ENCODE measurements around the gene GPRIN3. TPM values are rescaled to one million over a fixed set of nuclear protein-coding genes. Genes with fewer than 3 reads are reported as not detected.

GPRIN3 gene
- total and polyA plus RNA-seq, 2 experiments from 2014 or later = 0.01 TPM; not detected in 1

- Histone ChIP-seq H3K9me2 (ENCODE audit: insufficient read depth) (no peaks in the 10 kb centered on the region), H3F3A (ENCODE audit: insufficient read depth) (no peaks in the 10 kb centered on the region), H3K27me3 (replicated peaks; ENCODE audit: insufficient read depth) (no peaks in the 10 kb centered on the region), H4K20me1 (ENCODE audit: insufficient read depth) (no peaks in the 10 kb centered on the region), H3K36me3 (ENCODE audit: low read depth) (no peaks in the 10 kb centered on the region), H3K9ac (no peak overlapping the region), H3K27ac (no peak overlapping the region), H2AFZ (no peak overlapping the region), H3K4me1 (ENCODE audit: insufficient read depth) (no peaks in the 10 kb centered on the region), H3K9me3 (ENCODE audit: low read depth) (no peaks in the 10 kb centered on the region), H3K4me3 (no peak overlapping the region), H3K79me2 (ENCODE audit: insufficient read depth) (no peaks in the 10 kb centered on the region), H3K4me2 (ENCODE audit: unreplicated experiment) (no peak overlapping the region)
- no peak for TF ChIP-seq EZH2 (IDR thresholded peaks at IDR 0.05; ENCODE audit: insufficient read depth, poor library complexity, severe bottlenecking)
- no peak for TF ChIP-seq EZH2phosphoT487 (IDR thresholded peaks at IDR 0.05; ENCODE audit: insufficient read depth, low read depth)
- in situ Hi-C loops (cut with MboI) = no loop called here
- 78 to 83% methylated on average over 5 of the region's 5 CpGs for WGBS, 2 experiments (ENCODE audit: low coverage in 1 of 2, low lambda C conversion rate in 2 of 2, missing lambda C conversion rate in 2 of 2)
- no peak for DNase-seq
Observed at GRCh38 chr4:89331686-89332544, 24.3 kb upstream of the GPRIN3 start.

DNA sequence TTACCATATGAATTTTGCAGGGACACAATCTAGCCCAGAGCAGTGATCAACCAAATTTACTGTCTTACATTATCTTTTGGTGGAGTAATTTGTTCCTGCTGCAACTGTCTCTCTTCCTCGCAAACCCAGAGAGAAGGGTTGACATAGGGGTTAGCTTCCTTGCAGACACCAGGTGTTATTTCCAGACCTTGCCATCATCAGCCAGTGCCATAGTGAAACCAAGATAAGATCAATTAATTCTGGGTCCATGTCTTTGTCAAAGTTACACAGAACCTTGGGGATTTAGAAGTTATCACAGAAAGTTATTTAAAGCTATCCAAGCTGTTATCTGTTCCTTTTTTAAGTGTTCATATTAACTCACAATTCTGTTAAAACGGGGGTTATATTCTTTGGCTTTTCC, 23.6 kb upstream of the GPRIN3 start:
- H3F3A ChIP-seq (ENCODE audit: insufficient read depth) = no peaks in the 10 kb centered on the region
- no peaks in the 10 kb centered on the region for H3K36me3 ChIP-seq (ENCODE audit: low read depth)
- no peak overlapping the region for H3K9ac ChIP-seq
- H3K9me3 ChIP-seq (ENCODE audit: low read depth) = no peaks in the 10 kb centered on the region
- H3K27ac ChIP-seq = no peak overlapping the region
- H3K4me3 ChIP-seq = no peak overlapping the region
- no peaks in the 10 kb centered on the region for H4K20me1 ChIP-seq (ENCODE audit: insufficient read depth)
- no peaks in the 10 kb centered on the region for H3K79me2 ChIP-seq (ENCODE audit: insufficient read depth)
- WGBS, 2 experiments (ENCODE audit: low coverage in 1 of 2, low lambda C conversion rate in 2 of 2, missing lambda C conversion rate in 2 of 2) = 56% methylated on average over 2 of the region's 2 CpGs
- no peak for DNase-seq
- TF ChIP-seq EZH2phosphoT487 (IDR thresholded peaks at IDR 0.05; ENCODE audit: insufficient read depth, low read depth) (no peak), EZH2 (IDR thresholded peaks at IDR 0.05; ENCODE audit: insufficient read depth, poor library complexity, severe bottlenecking) (no peak)
- in situ Hi-C loops (cut with MboI) = no loop called here
- H3K4me1 ChIP-seq (ENCODE audit: insufficient read depth) = no peaks in the 10 kb centered on the region
- H3K27me3 ChIP-seq (replicated peaks; ENCODE audit: insufficient read depth) = no peaks in the 10 kb centered on the region
- no peak overlapping the region for H2AFZ ChIP-seq
- H3K9me2 ChIP-seq (ENCODE audit: insufficient read depth) = no peaks in the 10 kb centered on the region
- no peak overlapping the region for H3K4me2 ChIP-seq (ENCODE audit: unreplicated experiment)

GRCh38 chr4:89329280-89329679, 21.7 kb upstream of the GPRIN3 start:
- Histone ChIP-seq H3K9me2 (ENCODE audit: insufficient read depth) (no peaks in the 10 kb centered on the region), H3K4me3 (no peak overlapping the region), H3F3A (ENCODE audit: insufficient read depth) (peaks cover 11% of the 10 kb centered on the region), H3K27me3 (replicated peaks; ENCODE audit: insufficient read depth) (no peaks in the 10 kb centered on the region), H3K4me2 (ENCODE audit: unreplicated experiment) (no peak overlapping the region), H3K27ac (no peak overlapping the region), H3K79me2 (ENCODE audit: insufficient read depth) (no peaks in the 10 kb centered on the region), H2AFZ (no peak overlapping the region), H3K9ac (no peak overlapping the region), H3K4me1 (ENCODE audit: insufficient read depth) (peaks cover 13% of the 10 kb centered on the region), H3K9me3 (ENCODE audit: low read depth) (no peaks in the 10 kb centered on the region), H3K36me3 (ENCODE audit: low read depth) (no peaks in the 10 kb centered on the region), H4K20me1 (ENCODE audit: insufficient read depth) (no peaks in the 10 kb centered on the region)
- 48 to 50% methylated on average over 1 of the region's 1 CpG for WGBS, 2 experiments (ENCODE audit: low coverage in 1 of 2, low lambda C conversion rate in 2 of 2, missing lambda C conversion rate in 2 of 2)
- TF ChIP-seq EZH2 (IDR thresholded peaks at IDR 0.05; ENCODE audit: insufficient read depth, poor library complexity, severe bottlenecking) = no peak
- no peak for TF ChIP-seq EZH2phosphoT487 (IDR thresholded peaks at IDR 0.05; ENCODE audit: insufficient read depth, low read depth)
- in situ Hi-C loops (cut with MboI) = no loop called here
- DNase-seq = no peak

DNA sequence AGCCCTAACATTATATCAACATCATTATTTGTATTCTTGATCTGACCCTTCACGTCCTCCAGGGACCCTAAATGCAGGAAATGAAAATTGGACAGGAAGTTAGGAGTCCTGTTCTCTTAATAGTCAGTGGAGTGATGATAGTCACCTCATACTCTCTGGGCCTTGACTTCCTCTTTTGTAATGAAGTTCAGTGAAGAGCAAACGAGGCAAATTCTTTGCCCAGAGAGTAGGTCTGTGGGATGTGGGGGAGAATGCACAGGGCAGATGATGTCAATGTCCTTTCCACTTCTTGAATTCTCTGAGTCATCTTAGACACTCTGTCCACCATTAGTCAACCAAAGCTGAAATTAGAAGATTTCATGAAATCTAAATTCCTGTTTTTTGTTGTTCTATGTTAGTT, 17.1 kb upstream of the GPRIN3 start:
- DNase-seq = peak; percentile 76
- Histone ChIP-seq H3K79me2 (ENCODE audit: insufficient read depth) (no peaks in the 10 kb centered on the region), H3K9me2 (ENCODE audit: insufficient read depth) (no peaks in the 10 kb centered on the region), H3F3A (ENCODE audit: insufficient read depth) (peaks cover 11% of the 10 kb centered on the region), H3K9me3 (ENCODE audit: low read depth) (no peaks in the 10 kb centered on the region), H3K9ac (no peak overlapping the region), H3K36me3 (ENCODE audit: low read depth) (no peaks in the 10 kb centered on the region), H3K4me3 (no peak overlapping the region), H3K27ac (peak overlapping the region; percentile 33), H2AFZ (peak overlapping the region; percentile 29), H4K20me1 (ENCODE audit: insufficient read depth) (no peaks in the 10 kb centered on the region), H3K4me1 (ENCODE audit: insufficient read depth) (peaks cover 19% of the 10 kb centered on the region), H3K27me3 (replicated peaks; ENCODE audit: insufficient read depth) (no peaks in the 10 kb centered on the region), H3K4me2 (ENCODE audit: unreplicated experiment) (no peak overlapping the region)
- 6 to 7% methylated on average over 2 of the region's 2 CpGs for WGBS, 2 experiments (ENCODE audit: low coverage in 1 of 2, low lambda C conversion rate in 2 of 2, missing lambda C conversion rate in 2 of 2)
- TF ChIP-seq EZH2 (IDR thresholded peaks at IDR 0.05; ENCODE audit: insufficient read depth, poor library complexity, severe bottlenecking) (no peak), EZH2phosphoT487 (IDR thresholded peaks at IDR 0.05; ENCODE audit: insufficient read depth, low read depth) (no peak)
- in situ Hi-C loops (cut with MboI) = no loop called here

Data from GM23248 (cell line).